Right atrium auricular region (tissue), 2 donors: Measurements from ENCODE around the gene OR2C1. TPM values are rescaled to one million over a fixed set of nuclear protein-coding genes. Genes with fewer than 3 reads are reported as not detected.
A peak's percentile ranks its signal among the peaks of the same experiment; 100 is the strongest.

Experiments used
- DNase-seq: peaks from one replicate; pipeline ENCODE4 v3.0.0-alpha.2; 2019; ENCODE audit warnings: low spot score
- H3K27ac ChIP-seq, 2 donors: fragments of 200-600 bp; sonication (generic); 1 replicate in 1 of 2; 2 replicates in 1 of 2; pipeline ENCODE4 v1.5.1; 2016 to 2019
- H3K27me3 ChIP-seq, 2 donors: fragments of 200-600 bp; sonication (generic); one replicate each; pipeline versions ENCODE4 v1.5.1 to v1.6.0; 2017 to 2019
- H3K36me3 ChIP-seq: fragments of 200-600 bp; sonication (generic); one replicate; pipeline ENCODE4 v1.5.1; 2016
- H3K4me1 ChIP-seq, 2 donors: fragments of 200-600 bp; sonication (generic); one replicate each; pipeline versions ENCODE4 v1.5.1 to v1.6.0; 2017 to 2019
- H3K4me3 ChIP-seq, 2 donors: fragments of 200-600 bp; sonication (generic); 1 replicate in 1 of 2; 2 replicates in 1 of 2; pipeline ENCODE4 v1.5.1; 2017 to 2019; ENCODE audit warnings: mild to moderate bottlenecking in 1 of 2, moderate library complexity in 1 of 2
- H3K9me3 ChIP-seq, 2 donors: fragments of 200-600 bp; sonication (generic); one replicate each; pipeline ENCODE4 v1.5.1; 2019
- total RNA-seq, 2 donors: library from RNA; depleted of rRNA; stranded (reverse); fragments of >200 nt; gene quantifications; one replicate each; pipeline ENCODE4 v1.1.0, GENCODE V29; 2016
- TF ChIP-seq, protein P1 (sequence below), 2 donors: fragments of 200-600 bp; sonication (generic); IDR thresholded peaks; one replicate each; pipeline ENCODE4 v1.5.1; 2019; ENCODE audit warnings: antibody characterized with exemption in 2 of 2

Gene OR2C1
- total RNA-seq, 2 donors from 2014 or later, result 0.56 TPM; not detected in 1

DNA sequence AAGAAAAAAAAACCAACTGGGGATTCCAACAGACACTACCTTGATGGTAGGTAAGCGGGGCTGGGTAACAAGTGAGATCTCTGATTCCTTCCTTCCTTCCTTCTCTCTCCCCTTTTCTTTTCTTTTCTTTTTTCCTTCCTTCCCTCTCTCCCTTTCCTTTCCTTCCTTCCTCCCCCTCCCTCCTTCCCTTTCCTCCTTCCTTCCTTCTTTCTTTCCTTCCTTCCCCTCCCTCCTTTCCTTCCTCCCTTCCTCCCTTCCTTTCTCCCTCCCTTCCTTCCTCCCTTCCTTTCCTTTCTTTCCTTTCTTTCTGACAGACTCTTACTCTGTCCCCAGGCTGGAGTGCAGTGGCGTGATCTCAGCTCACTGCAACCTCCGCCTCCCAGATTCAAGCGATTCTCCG lies 20.0 kb downstream of the OR2C1 start:
- Histone ChIP-seq H3K27me3 (no peaks in the 10 kb centered on the region), H3K9me3 (peaks cover 13 to 61% of the 10 kb centered on the region in 2 donors), H3K36me3 (no peaks in the 10 kb centered on the region), H3K4me3 (no peak overlapping the region), H3K27ac (no peak overlapping the region), H3K4me1 (no peaks in the 10 kb centered on the region)
- TF ChIP-seq, protein P1, sequence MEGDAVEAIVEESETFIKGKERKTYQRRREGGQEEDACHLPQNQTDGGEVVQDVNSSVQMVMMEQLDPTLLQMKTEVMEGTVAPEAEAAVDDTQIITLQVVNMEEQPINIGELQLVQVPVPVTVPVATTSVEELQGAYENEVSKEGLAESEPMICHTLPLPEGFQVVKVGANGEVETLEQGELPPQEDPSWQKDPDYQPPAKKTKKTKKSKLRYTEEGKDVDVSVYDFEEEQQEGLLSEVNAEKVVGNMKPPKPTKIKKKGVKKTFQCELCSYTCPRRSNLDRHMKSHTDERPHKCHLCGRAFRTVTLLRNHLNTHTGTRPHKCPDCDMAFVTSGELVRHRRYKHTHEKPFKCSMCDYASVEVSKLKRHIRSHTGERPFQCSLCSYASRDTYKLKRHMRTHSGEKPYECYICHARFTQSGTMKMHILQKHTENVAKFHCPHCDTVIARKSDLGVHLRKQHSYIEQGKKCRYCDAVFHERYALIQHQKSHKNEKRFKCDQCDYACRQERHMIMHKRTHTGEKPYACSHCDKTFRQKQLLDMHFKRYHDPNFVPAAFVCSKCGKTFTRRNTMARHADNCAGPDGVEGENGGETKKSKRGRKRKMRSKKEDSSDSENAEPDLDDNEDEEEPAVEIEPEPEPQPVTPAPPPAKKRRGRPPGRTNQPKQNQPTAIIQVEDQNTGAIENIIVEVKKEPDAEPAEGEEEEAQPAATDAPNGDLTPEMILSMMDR (IDR thresholded peaks at IDR 0.05), result no peak
- DNase-seq, result no peak

DNA sequence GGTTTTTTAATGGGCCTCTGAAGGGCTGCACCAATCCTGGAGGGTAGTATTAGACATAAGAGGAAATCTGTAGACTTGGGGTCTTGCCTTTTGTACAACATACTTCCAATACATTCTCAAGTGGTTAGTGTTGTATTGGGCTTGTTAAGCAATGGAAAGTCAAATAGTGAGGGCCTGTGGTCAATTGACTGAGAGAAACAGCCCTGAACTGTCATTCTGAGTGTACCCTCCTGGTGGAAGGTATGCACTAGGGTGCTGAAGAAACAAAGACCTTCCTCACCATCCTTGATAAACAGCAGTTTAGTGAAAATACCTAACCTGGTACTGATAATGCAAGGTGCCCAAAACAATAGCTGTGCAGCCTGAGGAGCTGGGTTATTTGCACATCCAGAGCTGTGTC lies 22.2 kb downstream of the OR2C1 start:
- Histone ChIP-seq H3K4me3 (no peak overlapping the region), H3K9me3 (peaks cover 22 to 83% of the 10 kb centered on the region in 2 donors), H3K27me3 (no peaks in the 10 kb centered on the region), H3K36me3 (peaks cover 18% of the 10 kb centered on the region), H3K4me1 (no peaks in the 10 kb centered on the region), H3K27ac (no peak overlapping the region)
- no peak for DNase-seq
- TF ChIP-seq, protein P1 (IDR thresholded peaks at IDR 0.05), result no peak

DNA sequence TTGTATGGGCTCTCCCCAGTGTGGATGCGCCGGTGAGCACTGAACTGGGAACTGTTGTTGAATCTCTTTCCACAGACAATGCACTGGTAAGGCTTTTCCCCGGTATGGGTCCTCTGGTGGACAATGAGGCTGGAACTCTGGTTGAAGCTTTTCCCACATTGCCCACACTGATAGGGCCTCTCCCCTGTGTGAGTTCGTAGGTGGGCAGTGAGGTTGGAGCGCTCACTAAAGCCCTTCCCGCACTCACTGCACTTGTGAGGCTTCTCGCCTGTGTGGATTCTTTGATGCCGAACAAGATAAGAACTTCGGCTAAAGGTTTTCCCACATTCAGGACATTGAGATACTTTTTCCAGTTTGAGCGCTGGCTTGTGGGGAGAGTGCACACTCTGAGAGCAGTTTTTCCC lies 27.4 kb downstream of the OR2C1 start:
- no peak for DNase-seq
- H3K4me1 ChIP-seq, result no peaks in the 10 kb centered on the region
- no peak overlapping the region for H3K4me3 ChIP-seq
- peaks cover 55% of the 10 kb centered on the region for H3K36me3 ChIP-seq
- H3K9me3 ChIP-seq, result peaks cover 43 to 94% of the 10 kb centered on the region in 2 donors
- no peak overlapping the region for H3K27ac ChIP-seq
- TF ChIP-seq, protein P1 (IDR thresholded peaks at IDR 0.05), result no peak
- no peaks in the 10 kb centered on the region for H3K27me3 ChIP-seq

DNA sequence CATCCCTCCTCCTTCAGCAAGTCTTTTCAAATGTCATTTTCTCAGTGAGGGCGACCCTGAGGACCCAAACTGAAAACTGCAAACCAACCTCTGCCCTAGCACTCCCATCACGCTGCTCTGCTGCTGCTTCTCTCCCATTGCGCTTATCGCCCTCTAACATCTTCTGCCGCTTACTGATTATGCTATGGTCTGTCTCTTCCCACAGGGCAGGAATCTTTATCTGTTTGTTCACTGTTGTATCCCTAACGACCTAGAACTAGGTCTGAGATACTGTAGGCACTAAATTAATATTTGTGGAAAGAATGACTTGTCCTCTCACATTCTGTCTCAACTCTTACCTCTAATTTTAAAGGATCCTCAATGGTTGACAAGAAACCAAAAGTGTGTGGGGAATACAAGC lies 32.6 kb downstream of the OR2C1 start:
- Histone ChIP-seq H3K9me3 (peaks cover 26 to 92% of the 10 kb centered on the region in 2 donors), H3K4me1 (no peaks in the 10 kb centered on the region), H3K27me3 (no peaks in the 10 kb centered on the region), H3K4me3 (no peak overlapping the region), H3K27ac (no peak overlapping the region), H3K36me3 (peaks cover 81% of the 10 kb centered on the region)
- TF ChIP-seq, protein P1 (IDR thresholded peaks at IDR 0.05), result no peak
- DNase-seq, result no peak

DNA sequence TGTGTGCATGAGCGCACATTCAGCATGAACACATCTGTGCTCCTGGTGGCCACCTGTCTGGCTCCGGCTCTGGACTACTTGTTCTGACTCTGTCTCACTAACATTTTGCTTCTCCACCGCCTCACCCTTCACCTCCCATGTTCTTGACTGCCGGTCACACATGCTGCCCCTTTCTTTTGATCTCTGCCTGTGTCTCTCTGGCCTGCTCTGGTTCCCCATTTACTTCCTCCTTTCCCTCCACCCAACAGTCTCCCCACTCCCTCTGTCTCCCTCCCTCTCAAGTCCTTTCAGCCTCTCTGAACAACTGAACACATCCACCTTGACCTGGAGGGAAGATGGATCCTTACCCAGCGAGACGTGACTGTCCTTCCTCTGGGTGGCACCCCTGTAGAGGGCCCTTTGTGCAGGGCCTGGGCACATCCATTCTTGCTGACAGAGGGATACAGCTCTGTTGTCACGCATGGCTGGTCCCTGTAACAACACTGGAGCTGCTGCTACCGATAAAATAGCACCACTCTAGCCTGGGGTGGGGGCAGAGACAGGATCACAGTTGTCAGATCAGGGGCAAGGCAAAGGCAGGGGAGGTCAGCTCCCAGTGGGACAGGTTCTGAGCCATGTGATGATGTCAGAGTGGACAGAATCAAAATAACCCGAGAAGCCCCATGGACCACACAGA lies 34.1 kb downstream of the OR2C1 start:
- Histone ChIP-seq H3K9me3 (peaks cover 11 to 85% of the 10 kb centered on the region in 2 donors), H3K36me3 (peaks cover 81% of the 10 kb centered on the region), H3K4me3 (no peak overlapping the region), H3K27ac (no peak overlapping the region), H3K4me1 (no peaks in the 10 kb centered on the region), H3K27me3 (no peaks in the 10 kb centered on the region)
- TF ChIP-seq, protein P1 (IDR thresholded peaks at IDR 0.05), result no peak
- DNase-seq, result no peak

DNA sequence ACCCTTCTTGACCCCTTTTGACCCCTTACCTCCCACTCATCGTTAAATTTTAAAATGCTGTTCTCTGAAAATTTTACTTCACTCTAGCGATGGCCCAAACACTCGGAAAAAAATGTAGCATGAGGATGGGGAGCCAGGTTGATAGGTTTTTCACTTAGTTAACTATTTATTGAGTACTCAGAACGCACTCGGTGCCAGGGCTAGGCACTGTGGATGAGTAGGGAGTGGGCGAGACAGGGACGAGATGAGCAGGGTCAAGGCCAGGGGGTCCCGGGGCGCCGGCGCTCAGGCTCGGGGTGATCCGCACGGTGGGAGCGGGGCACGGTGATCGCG lies 44.7 kb downstream of the OR2C1 start:
- peaks cover 0 to 33% of the 10 kb centered on the region in 2 donors for H3K9me3 ChIP-seq
- H3K4me1 ChIP-seq, result peaks cover 0 to 18% of the 10 kb centered on the region in 2 donors
- H3K36me3 ChIP-seq, result peaks cover 39% of the 10 kb centered on the region
- peak overlapping the region; percentile 86 to 90 for H3K27ac ChIP-seq
- TF ChIP-seq, protein P1 (IDR thresholded peaks at IDR 0.05), result no peak
- no peaks in the 10 kb centered on the region for H3K27me3 ChIP-seq
- H3K4me3 ChIP-seq, result peak overlapping the region; percentile 90 to 94
- DNase-seq, result no peak
